K562 (cell line): Measurements from ENCODE around the gene UBE2D2. TPM values are rescaled to one million over a fixed set of nuclear protein-coding genes. Genes with fewer than 3 reads are reported as not detected.

Experiments used
- HMBOX1 ChIP-seq: sonication (generic); IDR thresholded peaks from 2 replicates; pipeline ENCODE4 v1.6.1; 2016
- SMARCE1 ChIP-seq: fragments of 450-650 bp; IDR thresholded peaks from 2 replicates; pipeline ENCODE4 v1.7.1; 2016; ENCODE audit warnings: mild to moderate bottlenecking
- UBTF ChIP-seq, 2 experiments: IDR thresholded peaks; 2 replicates each; pipeline ENCODE4 v1.6.1; 2012; ENCODE audit warnings: improper control_type of control experiment in 2 of 2, low read depth in 2 of 2, low read length in 2 of 2, borderline replicate concordance in 1 of 2
- polyA plus RNA-seq, 8 experiments: library from polyadenylated mRNA; depleted of rRNA in 4 of 8; stranded (reverse) in 5 of 8; unstranded in 3 of 8; fragments of >200 nt; fragmentation: Nextera tagmentation in 2 of 8; fragmentation: Illumina TruSeq in 1 of 8; extraction: Ambion mirVana in 2 of 8; extraction: Trizol in 1 of 8; gene quantifications; 2 replicates each; pipeline versions ENCODE4 v1.2.1 to v1.2.3, GENCODE V29; 2011 to 2014; ENCODE audit warnings: inconsistent platforms in 1 of 8, missing spikeins in 1 of 8
- total RNA-seq, 7 experiments: library from RNA; depleted of rRNA in 6 of 7; stranded (reverse); fragments of >200 nt in 6 of 7; fragmentation: Illumina TruSeq in 2 of 7; extraction: Trizol in 2 of 7; gene quantifications; 2 replicates each; pipeline versions ENCODE4 v1.2.1 to v1.2.3, GENCODE V29; 2011 to 2021; ENCODE audit warnings: low replicate concordance in 1 of 7
- TF ChIP-seq, protein P1 (sequence below), 2 experiments: fragments of 450-650 bp; IDR thresholded peaks; 2 replicates each; pipeline ENCODE4 v1.6.1; 2016
- TF ChIP-seq, protein P2 (sequence below): fragments of 200-600 bp; sonication (generic); IDR thresholded peaks from one replicate; pipeline ENCODE4 v1.6.1; 2012; ENCODE audit warnings: mild to moderate bottlenecking, low read depth, low read length, inconsistent platforms
- TF ChIP-seq, protein P3 (sequence below): fragments of 250-450 bp; sonication (Bioruptor Pico); IDR thresholded peaks from 2 replicates; pipeline ENCODE4 v1.8.0; 2022; ENCODE audit warnings: moderate library complexity, mild to moderate bottlenecking, inconsistent platforms
- TF ChIP-seq, protein P4 (sequence below): sonication (generic); formaldehyde crosslinking; IDR thresholded peaks from 2 replicates; pipeline ENCODE4 v1.9.0; 2022; ENCODE audit warnings: mild to moderate bottlenecking, missing genetic modification reagents

Gene UBE2D2
- total and polyA plus RNA-seq, 9 of the 15 experiments (the other 6 are each of a cell fraction or from before 2014, with no cell fraction given) = 53.6 to 198 (median 122) TPM

GRCh38 chr5:139647506-139648204 lies 86.5 kb downstream of the UBE2D2 start (continued):
- TF ChIP-seq HMBOX1 = peak; percentile 8
- TF ChIP-seq, protein P1, sequence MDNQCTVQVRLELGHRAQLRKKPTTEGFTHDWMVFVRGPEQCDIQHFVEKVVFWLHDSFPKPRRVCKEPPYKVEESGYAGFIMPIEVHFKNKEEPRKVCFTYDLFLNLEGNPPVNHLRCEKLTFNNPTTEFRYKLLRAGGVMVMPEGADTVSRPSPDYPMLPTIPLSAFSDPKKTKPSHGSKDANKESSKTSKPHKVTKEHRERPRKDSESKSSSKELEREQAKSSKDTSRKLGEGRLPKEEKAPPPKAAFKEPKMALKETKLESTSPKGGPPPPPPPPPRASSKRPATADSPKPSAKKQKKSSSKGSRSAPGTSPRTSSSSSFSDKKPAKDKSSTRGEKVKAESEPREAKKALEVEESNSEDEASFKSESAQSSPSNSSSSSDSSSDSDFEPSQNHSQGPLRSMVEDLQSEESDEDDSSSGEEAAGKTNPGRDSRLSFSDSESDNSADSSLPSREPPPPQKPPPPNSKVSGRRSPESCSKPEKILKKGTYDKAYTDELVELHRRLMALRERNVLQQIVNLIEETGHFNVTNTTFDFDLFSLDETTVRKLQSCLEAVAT (IDR thresholded peaks at IDR 0.05) = peak in 1 of 2 experiments; percentile 44; a peak in 1 of 4 replicates
- peak in 1 of 2 experiments; percentile 86; a peak in 1 of 4 replicates for TF ChIP-seq UBTF (IDR thresholded peaks at IDR 0.05; ENCODE audit: borderline replicate concordance in 1 of 2, low read depth in 2 of 2, low read length in 2 of 2)
- TF ChIP-seq SMARCE1 = no peak
- TF ChIP-seq, protein P2, sequence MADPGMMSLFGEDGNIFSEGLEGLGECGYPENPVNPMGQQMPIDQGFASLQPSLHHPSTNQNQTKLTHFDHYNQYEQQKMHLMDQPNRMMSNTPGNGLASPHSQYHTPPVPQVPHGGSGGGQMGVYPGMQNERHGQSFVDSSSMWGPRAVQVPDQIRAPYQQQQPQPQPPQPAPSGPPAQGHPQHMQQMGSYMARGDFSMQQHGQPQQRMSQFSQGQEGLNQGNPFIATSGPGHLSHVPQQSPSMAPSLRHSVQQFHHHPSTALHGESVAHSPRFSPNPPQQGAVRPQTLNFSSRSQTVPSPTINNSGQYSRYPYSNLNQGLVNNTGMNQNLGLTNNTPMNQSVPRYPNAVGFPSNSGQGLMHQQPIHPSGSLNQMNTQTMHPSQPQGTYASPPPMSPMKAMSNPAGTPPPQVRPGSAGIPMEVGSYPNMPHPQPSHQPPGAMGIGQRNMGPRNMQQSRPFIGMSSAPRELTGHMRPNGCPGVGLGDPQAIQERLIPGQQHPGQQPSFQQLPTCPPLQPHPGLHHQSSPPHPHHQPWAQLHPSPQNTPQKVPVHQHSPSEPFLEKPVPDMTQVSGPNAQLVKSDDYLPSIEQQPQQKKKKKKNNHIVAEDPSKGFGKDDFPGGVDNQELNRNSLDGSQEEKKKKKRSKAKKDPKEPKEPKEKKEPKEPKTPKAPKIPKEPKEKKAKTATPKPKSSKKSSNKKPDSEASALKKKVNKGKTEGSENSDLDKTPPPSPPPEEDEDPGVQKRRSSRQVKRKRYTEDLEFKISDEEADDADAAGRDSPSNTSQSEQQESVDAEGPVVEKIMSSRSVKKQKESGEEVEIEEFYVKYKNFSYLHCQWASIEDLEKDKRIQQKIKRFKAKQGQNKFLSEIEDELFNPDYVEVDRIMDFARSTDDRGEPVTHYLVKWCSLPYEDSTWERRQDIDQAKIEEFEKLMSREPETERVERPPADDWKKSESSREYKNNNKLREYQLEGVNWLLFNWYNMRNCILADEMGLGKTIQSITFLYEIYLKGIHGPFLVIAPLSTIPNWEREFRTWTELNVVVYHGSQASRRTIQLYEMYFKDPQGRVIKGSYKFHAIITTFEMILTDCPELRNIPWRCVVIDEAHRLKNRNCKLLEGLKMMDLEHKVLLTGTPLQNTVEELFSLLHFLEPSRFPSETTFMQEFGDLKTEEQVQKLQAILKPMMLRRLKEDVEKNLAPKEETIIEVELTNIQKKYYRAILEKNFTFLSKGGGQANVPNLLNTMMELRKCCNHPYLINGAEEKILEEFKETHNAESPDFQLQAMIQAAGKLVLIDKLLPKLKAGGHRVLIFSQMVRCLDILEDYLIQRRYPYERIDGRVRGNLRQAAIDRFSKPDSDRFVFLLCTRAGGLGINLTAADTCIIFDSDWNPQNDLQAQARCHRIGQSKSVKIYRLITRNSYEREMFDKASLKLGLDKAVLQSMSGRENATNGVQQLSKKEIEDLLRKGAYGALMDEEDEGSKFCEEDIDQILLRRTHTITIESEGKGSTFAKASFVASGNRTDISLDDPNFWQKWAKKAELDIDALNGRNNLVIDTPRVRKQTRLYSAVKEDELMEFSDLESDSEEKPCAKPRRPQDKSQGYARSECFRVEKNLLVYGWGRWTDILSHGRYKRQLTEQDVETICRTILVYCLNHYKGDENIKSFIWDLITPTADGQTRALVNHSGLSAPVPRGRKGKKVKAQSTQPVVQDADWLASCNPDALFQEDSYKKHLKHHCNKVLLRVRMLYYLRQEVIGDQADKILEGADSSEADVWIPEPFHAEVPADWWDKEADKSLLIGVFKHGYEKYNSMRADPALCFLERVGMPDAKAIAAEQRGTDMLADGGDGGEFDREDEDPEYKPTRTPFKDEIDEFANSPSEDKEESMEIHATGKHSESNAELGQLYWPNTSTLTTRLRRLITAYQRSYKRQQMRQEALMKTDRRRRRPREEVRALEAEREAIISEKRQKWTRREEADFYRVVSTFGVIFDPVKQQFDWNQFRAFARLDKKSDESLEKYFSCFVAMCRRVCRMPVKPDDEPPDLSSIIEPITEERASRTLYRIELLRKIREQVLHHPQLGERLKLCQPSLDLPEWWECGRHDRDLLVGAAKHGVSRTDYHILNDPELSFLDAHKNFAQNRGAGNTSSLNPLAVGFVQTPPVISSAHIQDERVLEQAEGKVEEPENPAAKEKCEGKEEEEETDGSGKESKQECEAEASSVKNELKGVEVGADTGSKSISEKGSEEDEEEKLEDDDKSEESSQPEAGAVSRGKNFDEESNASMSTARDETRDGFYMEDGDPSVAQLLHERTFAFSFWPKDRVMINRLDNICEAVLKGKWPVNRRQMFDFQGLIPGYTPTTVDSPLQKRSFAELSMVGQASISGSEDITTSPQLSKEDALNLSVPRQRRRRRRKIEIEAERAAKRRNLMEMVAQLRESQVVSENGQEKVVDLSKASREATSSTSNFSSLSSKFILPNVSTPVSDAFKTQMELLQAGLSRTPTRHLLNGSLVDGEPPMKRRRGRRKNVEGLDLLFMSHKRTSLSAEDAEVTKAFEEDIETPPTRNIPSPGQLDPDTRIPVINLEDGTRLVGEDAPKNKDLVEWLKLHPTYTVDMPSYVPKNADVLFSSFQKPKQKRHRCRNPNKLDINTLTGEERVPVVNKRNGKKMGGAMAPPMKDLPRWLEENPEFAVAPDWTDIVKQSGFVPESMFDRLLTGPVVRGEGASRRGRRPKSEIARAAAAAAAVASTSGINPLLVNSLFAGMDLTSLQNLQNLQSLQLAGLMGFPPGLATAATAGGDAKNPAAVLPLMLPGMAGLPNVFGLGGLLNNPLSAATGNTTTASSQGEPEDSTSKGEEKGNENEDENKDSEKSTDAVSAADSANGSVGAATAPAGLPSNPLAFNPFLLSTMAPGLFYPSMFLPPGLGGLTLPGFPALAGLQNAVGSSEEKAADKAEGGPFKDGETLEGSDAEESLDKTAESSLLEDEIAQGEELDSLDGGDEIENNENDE = no peak
- TF ChIP-seq, protein P3, sequence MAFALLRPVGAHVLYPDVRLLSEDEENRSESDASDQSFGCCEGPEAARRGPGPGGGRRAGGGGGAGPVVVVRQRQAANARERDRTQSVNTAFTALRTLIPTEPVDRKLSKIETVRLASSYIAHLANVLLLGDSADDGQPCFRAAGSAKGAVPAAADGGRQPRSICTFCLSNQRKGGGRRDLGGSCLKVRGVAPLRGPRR = no peak
- TF ChIP-seq, protein P4, sequence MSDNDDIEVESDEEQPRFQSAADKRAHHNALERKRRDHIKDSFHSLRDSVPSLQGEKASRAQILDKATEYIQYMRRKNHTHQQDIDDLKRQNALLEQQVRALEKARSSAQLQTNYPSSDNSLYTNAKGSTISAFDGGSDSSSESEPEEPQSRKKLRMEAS (CRISPR knock-in tag) = no peak
